Kidney capillary endothelial cell (primary cell): ENCODE results near the gene VAMP3.
"Not testable (repeated sequence)": the region's sequence is repeated elsewhere in the genome, so short reads cannot be mapped to it uniquely, and the experiment has no call there.

Experiments used
- DNase-seq: peaks from one replicate; pipeline ENCODE4 v3.0.0-alpha.2; 2018; ENCODE audit warnings: low spot score

Gene VAMP3

DNA sequence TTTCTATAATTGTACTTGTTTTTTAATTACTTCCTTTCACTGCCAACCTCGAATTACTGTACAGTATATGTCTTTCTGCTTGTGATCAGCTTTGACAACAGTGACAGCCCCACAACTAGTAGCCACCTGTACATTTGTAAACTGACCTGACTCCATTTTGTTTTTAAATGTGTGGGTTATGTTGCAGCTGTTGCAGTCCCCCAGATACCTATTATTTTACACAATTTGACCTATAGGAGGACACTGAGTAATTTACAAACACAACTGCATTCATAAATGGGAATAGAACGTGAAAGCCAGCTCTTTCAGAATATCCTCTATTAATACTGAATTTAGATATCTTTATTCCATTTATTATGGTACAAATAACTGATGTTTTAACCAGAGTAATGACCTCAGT is 2.5 kb upstream of the VAMP3 start:
- DNase-seq, result no peak

DNA sequence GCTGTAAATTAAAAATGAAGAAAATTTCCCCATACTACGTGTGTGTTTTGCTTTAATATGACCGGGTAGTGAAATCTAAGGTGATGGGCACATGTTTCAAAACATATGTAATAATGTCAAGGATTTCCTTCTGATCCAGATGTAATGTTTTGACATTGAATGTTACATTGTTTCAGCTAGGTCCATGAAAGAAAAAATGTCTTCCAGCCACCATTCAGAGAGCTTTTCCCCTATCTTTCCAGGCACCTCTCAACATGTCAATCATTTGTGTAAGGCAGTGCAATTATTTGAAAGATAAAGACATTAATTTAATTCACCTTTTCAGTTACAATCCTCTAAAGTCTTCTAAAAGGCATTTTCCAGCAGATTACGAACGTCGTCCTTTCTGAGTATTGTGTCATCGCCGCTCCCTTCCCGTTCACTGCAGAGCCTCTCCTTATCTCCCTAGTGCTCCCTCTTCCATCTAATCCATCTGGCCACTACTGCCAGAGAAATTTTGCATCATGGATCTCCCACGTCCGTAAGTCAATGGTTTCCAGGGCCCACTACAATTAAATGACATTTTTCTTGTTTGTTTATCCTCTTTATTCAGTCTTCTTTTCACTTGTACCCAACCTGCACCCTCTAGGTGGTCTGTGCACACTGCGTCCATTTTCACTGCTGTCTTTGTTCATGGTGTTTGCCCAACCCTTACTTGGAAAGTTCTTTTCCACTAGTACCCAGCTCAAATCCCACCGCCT is 1.3 kb upstream of the VAMP3 start:
- no peak for DNase-seq

DNA sequence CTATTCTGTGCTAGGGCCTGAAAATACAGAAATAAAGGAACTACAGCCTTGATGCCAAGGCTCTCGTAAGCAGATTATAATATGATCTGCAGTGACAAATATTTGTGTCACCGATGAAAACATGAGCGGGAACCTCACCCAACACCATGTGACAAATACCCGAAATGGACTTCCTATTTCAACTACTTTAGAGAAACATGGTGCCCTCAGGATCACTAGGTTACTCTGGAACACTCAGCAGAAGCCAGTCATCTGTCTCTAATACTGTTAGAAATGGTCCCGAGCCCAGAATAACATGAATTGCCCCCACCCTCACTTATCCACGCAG is 463 bp upstream of the VAMP3 start:
- no peak for DNase-seq

DNA sequence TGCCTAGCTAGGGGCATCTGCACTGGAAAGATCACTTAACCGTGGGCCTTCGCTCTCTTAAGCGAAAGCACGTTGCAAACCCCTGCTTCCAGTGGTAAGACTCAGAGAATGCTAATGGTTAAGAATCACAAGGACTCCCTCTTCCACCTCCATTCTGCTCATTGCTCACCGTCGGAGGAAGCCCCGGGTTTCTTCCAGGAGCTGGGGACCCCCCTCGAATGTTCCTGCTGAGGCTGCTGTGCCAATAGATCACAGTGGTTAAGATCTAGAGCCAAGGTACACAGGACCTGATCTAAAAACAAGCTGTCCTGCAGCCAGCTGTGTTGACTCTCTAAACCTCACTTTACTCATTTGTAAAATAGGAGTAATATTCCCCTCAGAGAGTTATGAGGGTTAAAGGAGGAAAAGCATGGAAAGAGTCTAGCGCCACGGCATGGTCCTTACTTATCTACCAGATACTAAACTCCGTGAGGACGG is 765 bp downstream of the VAMP3 start:
- DNase-seq, result no peak

DNA sequence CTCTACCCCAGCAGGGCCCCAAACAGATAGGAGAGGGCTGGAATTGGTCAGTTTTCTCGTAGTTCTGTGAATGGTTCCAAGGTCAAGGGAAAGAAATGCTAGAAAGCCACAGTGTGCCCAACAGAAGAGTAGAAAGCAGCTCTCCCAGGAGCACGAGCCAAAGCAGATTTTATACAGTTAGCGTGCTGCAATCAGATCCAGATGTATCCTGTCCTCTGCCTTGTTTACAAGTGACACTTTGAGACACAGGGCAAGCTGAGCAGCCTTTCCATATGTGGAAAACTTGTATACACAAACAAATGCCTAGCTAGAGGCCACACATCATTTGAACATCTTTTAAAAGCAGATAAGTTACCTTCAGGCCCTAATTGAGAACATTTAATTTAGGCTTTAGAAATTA is 6.5 kb downstream of the VAMP3 start:
- DNase-seq, result no peak

DNA sequence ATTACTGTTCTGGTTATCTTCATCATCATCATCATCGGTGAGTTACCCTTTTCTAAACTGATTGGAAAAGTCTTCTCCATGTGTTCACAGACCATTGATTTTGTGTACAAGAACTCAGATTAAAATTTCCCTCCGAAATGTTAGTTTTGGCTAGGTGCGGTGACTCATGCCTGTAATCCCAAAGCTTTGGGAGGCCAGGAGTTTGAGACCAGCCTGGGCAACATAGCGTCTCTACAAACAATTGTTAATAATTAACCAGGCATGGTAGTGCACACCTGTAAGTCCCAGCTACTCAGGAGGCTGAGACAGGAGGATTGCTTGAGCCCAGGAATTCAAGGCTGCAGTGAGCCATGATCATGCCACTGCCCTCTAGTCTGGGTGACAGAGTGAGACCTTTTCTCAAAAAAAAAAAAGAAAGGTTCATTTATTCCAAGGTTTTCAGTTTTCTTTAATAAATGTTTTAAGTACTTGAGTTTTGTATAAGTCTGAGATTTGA is 7.1 kb downstream of the VAMP3 start:
- no peak for DNase-seq

DNA sequence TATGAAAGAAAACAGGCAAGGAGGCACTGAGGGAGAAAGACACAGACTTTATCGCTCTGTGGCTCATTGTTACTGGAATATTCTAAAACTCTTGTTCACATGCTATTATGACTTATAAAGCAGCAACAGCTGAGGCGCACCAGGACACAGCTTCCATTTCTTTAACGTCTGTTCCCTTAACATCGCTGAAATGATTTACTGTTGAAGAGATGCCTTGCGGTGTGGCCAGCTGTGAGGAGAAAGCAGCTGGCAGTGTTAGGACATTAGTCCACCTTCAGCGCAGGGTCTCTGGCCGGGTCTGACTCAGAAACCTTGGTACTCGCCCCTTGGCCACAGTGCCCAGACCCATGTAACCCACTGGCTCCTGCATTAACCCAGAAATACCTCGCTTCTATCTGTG is 9.9 kb downstream of the VAMP3 start:
- DNase-seq, result no peak

DNA sequence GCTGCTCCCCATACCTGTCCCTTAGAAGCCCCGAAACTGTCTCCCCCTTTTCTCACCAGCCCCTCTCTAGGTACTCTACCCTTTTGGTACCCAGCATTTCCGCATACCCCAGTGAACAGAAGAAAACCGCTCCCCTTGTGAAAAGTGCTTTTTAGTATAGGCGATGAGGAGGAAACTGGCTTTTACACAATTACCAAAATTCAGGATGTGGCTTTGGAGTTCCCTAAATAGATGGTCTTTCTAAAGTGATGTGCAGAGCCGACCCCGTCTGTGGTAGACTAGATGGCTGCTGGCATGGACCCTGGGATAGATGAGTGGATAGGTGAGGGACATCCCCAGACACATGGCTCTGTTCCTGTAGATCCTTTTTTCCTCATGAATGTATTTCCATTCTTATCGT is 10.4 kb downstream of the VAMP3 start:
- no peak for DNase-seq

DNA sequence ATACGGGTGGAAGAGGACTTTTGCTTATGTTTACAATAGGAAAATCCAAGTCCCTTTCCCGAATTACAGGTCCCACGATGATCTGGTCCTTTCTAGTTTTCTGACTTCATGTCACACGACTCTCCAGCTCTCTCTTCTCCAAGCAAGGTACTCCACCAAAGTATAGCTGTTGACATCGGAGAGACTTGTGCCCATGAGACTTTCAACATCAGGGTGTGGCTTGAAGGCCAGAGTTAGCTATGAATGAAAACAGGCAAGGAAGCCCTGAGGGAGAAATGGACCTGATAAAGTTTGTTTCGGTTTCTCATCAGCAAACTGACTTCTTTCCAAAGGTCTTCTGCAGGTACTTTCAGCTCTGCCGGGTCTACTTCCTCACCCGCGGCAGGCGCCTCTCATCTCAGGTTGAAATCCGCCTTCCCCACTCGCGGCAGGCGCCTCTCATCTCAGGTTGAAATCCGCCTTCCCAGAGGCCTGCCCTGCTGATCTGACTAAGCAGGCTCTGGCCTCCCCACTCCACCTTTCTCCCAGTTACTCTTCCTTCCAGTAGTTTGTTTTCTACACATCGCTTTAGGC is 10.9 kb downstream of the VAMP3 start:
- DNase-seq, result no peak

DNA sequence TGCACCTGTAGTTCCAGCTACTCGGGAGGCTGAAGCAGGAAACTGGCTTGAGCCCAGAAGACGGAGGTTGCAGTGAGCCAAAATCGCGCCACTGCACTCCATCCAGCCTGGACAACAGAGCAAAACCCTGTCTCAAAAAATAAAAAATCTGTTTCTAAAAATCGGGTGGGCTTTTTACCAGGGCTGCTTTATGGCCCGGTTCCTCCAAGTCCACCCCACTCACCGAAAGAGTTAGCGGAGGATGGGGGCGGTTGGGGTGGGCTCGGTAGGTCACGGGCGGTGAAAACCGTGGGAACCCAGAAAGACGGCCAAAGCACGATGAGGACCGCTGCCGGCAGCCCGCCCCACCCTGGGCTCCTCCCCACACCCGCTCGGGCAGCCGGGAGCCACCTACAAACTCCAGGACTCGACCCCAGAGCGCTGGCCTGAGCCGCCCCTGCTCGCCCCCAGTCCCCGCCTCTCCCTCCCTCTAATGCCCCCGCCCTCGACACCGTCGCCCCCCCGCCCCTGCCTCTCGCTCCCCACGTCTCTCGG is 12.1 kb downstream of the VAMP3 start:
- no peak for DNase-seq

DNA sequence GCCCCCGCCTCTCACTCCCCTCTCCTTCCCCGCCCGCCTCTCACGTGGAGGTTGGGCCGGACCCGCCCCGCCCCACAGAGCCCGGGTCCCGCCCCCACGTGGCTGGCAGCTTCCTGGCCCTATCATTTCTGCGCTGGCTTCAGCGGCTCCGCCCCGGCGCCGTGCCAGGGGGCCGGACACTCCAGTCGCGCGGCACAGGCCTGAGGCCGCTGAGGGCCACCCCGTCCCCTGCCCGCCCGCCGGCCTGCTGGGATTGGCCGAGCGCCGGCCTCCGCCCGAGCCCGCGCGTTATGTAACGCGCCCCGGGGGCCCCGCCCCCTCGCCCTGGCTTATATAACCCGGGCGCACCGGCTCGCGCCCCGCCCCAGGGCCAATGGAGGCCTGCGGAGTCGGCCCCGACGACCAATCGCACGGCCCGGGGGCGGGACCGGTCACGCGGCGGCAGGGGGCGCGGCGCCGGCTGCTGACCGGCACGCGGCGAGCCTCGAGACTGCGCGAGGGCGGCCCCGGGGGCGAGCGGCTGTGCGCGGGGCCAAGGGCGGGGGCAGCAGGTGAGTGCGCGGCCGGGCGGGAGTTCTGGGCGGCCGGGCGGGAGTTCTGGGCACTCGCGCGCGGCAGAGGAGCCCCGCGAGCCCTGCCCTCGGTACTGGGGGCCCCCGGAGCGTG is 12.9 kb downstream of the VAMP3 start, which contains the start of gene PER3:
PER3 (plus strand) TSS at position 466 of the 666 bp plus-strand sequence. CDS start 587 bp downstream, outside the sequence.
- DNase-seq, result peak; percentile 94

DNA sequence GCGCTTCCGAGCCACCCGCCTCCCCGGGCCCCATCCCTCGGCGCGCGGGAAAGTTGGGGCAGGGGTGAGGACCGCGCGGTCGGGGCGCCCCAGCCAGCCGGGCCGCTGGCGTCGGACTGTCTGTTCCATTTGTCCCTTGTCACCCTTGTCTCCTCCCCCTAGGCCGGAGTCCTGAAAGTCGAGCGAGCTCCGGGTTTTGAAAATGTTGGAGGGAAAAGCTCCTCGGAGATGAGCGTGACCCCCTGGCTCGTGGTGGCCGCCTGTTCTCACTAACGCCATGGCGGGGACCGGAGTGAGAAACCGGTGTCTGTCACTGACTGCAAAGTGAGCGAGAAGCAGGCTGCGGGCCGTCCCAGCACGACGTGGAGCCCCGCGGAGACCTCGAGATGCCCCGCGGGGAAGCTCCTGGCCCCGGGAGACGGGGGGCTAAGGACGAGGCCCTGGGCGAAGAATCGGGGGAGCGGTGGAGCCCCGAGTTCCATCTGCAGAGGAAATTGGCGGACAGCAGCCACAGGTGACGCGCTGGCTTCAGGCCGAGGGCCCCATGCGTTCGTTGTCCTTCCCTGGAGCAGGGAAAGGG is 13.5 kb downstream of the VAMP3 start:
- DNase-seq, result no peak

DNA sequence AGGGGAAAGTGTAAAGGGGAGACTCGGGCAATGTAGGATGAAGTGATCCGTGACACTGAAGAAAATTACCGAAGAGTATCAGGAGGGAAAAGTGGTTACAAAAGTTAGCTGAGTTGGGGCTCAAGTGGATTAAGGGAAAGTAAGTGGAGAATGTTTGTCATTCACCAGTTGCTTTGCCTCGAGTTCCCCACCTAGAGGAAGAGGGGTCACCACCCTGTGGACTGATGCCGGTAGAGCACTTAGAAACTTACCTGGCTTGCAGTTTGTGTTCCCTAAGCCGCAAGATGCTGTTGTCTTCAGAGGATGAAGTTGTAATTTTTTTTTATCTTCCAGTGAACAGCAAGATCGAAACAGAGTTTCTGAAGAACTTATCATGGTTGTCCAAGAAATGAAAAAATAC is 14.0 kb downstream of the VAMP3 start:
- DNase-seq, result no peak

DNA sequence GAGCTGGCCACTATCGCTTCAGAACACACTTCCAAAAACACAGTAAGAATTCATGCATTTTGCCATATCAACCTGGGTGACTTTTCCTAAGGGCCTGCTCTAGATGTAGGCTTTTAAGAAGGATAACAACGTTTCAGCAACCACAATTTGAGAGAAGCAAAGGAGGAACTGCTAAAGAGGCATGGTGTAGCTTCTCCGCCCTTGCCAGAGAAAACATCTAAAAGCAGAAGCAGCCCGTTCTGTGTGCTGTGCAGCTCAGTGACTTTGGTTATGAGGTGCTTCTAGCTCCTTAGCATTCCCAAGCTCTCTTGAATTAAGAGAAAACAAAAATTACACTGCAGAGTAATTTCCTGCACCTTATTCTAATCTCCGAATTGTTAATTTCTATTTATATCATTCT is 15.7 kb downstream of the VAMP3 start:
- no peak for DNase-seq

DNA sequence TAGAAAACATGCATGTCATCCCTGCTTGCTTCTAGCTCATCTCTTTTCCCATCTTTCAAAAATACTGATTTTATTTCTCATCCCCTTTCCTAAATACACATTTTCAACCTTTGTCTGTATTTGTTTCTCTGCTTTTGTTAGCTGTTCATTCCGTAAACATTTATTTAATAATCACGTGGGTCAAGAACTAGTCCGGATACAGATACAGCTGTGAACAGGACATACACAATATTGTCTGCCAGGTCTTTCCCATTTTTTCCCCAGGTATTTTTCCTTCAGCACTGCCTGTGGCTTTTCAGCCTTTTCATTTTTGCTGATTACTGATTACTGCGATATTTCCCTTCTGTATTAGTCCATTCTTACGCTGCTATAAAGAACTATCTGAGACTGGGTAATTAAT is 18.7 kb downstream of the VAMP3 start:
- DNase-seq, result no peak

DNA sequence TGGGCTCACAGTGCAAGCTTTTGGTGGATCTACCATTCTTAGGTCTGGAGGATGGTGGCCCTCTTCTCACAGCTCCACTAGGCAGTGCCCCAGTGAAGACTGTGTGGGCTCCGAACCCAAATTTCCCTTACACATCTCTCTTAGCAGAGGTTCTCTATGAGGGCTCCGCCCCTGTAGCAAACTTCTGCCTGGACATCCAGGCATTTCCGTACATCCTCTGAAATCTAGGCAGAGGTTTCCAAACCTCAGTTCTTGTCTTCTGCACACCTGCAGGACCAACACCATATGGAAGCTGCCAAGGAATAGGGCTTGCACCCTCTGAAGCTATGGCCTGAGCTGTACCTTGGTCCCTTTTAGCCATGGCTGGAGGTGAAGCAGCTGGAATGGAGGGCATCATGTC is 19.9 kb downstream of the VAMP3 start:
- not testable (repeated sequence) for DNase-seq

DNA sequence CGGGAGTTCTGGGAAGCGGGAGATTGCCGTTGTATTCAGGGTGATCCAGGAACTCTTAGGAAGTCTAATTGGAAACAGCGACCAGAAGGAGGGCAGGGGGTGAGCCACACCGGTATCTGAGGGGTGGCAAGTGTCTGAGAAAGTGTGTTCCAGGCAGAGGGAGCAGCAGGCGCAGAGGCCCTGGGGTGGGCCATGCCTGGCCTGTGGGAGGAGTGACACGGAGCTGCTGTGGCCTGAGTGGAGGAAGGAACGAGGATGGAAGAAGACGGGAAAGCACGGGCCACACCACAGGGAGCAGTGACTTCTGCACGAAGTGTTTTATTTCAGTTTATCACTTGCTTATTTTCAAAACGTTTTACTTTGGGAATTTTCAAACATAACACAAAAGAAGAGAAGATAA is 24.3 kb downstream of the VAMP3 start:
- no peak for DNase-seq

DNA sequence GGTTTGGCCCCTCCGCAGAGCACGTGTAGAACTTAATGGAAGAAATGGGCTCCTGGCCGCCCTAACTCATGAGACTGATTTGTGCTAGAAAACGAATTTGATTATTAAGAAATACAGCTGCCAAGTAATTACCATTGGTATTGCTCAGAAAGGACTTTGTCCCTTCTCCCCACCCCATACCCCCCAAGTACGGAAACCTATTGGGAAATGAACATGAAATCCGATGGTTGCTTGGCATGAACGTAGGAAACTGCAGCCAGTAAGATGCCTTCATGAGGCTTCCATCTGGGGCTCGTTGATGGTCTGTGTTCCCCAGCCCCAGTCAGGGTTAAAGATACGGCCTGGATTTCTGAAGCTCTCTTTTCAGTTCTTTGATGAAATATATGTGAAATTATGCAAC is 34.4 kb downstream of the VAMP3 start:
- no peak for DNase-seq

DNA sequence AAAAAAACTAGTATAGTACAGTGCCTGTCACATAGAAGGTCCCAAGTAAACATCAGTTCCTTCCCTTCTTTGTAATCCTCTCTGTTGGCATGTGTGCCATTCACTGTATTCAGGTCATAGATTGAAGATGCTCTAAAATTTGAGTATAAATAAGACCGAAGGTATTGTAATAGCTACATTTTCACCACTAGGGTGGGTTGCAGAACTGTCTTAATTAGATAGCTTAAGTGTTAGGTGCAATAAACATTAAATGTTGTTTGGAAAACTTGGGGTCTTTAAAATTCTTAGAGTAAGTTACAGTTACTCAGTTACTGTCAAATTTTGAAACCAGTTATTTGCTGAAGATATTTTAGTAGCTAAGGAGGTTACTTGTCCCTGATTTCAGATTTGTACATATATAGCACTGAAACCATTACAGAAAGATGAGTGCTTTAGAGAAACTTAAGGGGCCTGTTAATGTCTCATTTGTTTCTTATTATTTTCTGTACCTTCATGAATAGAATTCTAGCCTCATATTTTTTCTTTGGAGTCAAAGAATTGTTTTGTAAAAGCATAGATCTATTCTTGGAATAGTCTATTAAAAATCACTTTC is 37.3 kb downstream of the VAMP3 start:
- peak; percentile 43 for DNase-seq

DNA sequence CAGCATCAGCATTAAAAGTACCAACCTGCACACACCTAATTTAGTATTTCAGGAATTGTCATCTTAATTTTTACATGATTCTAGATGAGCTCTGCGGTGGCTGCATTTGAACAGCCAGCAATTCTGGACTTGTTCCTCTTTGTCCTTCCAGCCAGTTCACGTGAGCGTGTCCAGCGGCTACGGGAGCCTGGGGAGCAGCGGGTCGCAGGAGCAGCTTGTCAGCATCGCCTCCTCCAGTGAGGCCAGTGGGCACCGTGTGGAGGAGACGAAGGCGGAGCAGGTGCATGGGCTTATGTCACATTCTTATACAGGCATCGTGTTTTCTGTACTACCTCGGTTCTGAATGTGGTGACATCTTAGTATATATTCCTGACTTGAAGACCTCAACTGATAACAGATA is 38.6 kb downstream of the VAMP3 start:
- DNase-seq, result no peak

DNA sequence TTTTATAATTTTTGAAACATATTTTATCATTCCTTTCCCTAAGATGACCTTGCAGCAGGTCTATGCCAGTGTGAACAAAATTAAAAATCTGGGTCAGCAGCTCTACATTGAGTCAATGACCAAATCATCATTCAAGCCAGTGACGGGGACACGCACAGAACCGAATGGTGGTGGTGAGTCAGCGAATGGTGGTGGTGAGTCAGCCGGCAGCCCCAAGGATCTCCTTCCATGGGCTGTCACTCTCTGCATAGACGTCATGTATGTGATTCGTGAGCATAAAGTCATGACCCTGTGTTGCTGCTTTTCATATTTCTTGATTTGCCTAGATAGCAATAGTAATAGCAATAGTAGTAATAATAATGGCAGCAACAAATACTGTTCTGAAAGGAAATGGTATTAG is 39.3 kb downstream of the VAMP3 start:
- DNase-seq, result peak; percentile 33

DNA sequence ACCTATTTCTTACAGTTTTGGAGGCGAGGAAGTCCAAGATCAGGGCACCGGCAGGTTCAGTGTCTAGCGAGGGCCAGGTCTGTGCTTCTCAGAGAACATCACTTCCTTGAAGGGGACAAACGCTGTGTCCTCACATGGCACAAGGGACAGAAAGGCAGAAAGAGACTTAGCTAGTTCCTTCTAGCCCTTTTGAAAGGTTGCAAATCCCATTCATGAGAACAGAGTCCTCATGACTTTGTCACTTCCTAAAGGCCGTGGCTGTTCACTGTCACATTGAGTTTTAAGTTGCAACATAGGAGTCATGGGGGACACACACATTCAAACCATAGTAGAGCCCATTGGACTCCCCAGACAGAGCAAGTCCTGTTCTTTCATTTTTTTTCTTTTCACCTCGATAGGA is 40.4 kb downstream of the VAMP3 start:
- no peak for DNase-seq
